AG09309 (cell line): Measurements from ENCODE around the gene DNAJC11.

Experiments
- DNase-seq: peaks from one replicate; pipeline ENCODE4 v3.0.0-alpha.2; 2010; ENCODE audit warnings: low read depth
- H3K4me3 ChIP-seq: 2 replicates; pipeline ENCODE4 v1.5.1; 2011; ENCODE audit warnings: mild to moderate bottlenecking, low read depth, low read length, moderate library complexity; ENCODE audit not compliant: control insufficient read depth
- CTCF ChIP-seq: IDR thresholded peaks from 2 replicates; pipeline ENCODE4 v1.5.1; 2011; ENCODE audit warnings: mild to moderate bottlenecking, low read depth, low read length, inconsistent platforms; ENCODE audit not compliant: insufficient read depth, control insufficient read depth; ENCODE audit errors: missing control alignments

DNAJC11 gene

GRCh38 chr1:6726253-6726652, 24.6 kb upstream of the DNAJC11 start:
- no peak for DNase-seq

GRCh38 chr1:6724517-6725141, 23.0 kb upstream of the DNAJC11 start:
- no peak for TF ChIP-seq CTCF
- H3K4me3 ChIP-seq = no peak overlapping the region
- DNase-seq = no peak

More at GRCh38 chr1:6726253-6726652, 24.6 kb upstream of the DNAJC11 start:
- no peak overlapping the region for H3K4me3 ChIP-seq
- no peak for TF ChIP-seq CTCF

GRCh38 chr1:6723621-6724428, 22.2 kb upstream of the DNAJC11 start:
- H3K4me3 ChIP-seq = no peak overlapping the region
- no peak for DNase-seq
- no peak for TF ChIP-seq CTCF

- no peak for TF ChIP-seq CTCF
- DNase-seq = no peak
- no peak overlapping the region for H3K4me3 ChIP-seq
These were observed 9.6 kb upstream of the DNAJC11 start for GRCh38 chr1:6711174-6711573.

- no peak for DNase-seq
- no peak for TF ChIP-seq CTCF
These were observed 3.1 kb upstream of the DNAJC11 start for GRCh38 chr1:6704746-6705145.

GRCh38 chr1:6703016-6703415, 1.4 kb upstream of the DNAJC11 start:
- no peak overlapping the region for H3K4me3 ChIP-seq
- no peak for DNase-seq
- TF ChIP-seq CTCF = no peak

More at GRCh38 chr1:6704746-6705145, 3.1 kb upstream of the DNAJC11 start:
- H3K4me3 ChIP-seq = no peak overlapping the region
